Lower leg skin (tissue), 4 donors: ENCODE results near the gene SPINDOC. TPM values are rescaled to one million over a fixed set of nuclear protein-coding genes. Genes with fewer than 3 reads are reported as not detected.

Experiments used
- DNase-seq, 2 donors: peaks; one replicate each; pipeline ENCODE4 v3.0.0-alpha.2; 2019; ENCODE audit warnings: low spot score in 2 of 2
- H3K4me3 ChIP-seq: fragments of 200-600 bp; sonication (generic); 2 replicates; pipeline ENCODE4 v1.5.1; 2017; ENCODE audit warnings: mild to moderate bottlenecking, low read depth; ENCODE audit not compliant: poor library complexity, severe bottlenecking
- POLR2A ChIP-seq, 2 donors: fragments of 450-650 bp; IDR thresholded peaks; one replicate each; pipeline ENCODE4 v1.6.1; 2016 to 2017; ENCODE audit warnings: antibody characterized with exemption in 2 of 2, mild to moderate bottlenecking in 1 of 2, moderate library complexity in 1 of 2
- WGBS, 2 donors: methylation state at CpG; one replicate each; pipeline ENCODE4 v1.1.5; 2018; 5-methylcytosine and 5-hydroxymethylcytosine counted together
- intact Hi-C: fragments of 100-400 bp; cut with DNase I; formaldehyde crosslinking; loops from one replicate; pipeline ENCODE4 v1.15.0; 2023; ENCODE audit warnings: low total_unique reads
- total RNA-seq, 4 donors: library from RNA; depleted of rRNA; stranded (reverse); fragments of >200 nt; gene quantifications; one replicate each; pipeline ENCODE4 v1.1.0, GENCODE V29; 2016
- TF ChIP-seq, protein P1 (sequence below), 3 donors: fragments of 450-650 bp; IDR thresholded peaks; one replicate each; pipeline ENCODE4 v1.5.1; 2016; ENCODE audit warnings: antibody characterized with exemption in 3 of 3, mild to moderate bottlenecking in 3 of 3, moderate library complexity in 2 of 3

SPINDOC gene
- total RNA-seq, 4 donors from 2014 or later, result 5.1 to 8.3 (median 6.0) TPM

DNA sequence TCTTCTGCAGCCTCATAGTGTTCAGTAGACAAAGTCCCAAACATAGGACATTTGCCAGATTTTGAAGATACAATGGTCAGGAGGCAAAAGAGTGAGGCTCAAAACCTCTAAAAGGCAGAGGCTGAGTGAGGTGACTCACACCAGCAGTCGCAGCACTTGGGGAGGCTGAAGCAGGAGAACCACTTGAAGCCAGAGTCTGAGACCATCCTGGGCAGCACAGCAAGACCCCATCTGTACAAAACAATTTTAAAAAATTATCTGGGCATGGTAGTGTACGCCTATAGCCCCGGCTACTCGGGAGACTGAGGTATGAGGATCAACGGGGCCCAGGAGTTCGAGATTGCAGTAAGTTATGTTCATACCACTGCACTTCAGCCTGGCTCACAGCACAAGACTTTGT is 30.5 kb upstream of the SPINDOC start:
- no peak for TF ChIP-seq POLR2A (IDR thresholded peaks at IDR 0.05)
- TF ChIP-seq, protein P1, sequence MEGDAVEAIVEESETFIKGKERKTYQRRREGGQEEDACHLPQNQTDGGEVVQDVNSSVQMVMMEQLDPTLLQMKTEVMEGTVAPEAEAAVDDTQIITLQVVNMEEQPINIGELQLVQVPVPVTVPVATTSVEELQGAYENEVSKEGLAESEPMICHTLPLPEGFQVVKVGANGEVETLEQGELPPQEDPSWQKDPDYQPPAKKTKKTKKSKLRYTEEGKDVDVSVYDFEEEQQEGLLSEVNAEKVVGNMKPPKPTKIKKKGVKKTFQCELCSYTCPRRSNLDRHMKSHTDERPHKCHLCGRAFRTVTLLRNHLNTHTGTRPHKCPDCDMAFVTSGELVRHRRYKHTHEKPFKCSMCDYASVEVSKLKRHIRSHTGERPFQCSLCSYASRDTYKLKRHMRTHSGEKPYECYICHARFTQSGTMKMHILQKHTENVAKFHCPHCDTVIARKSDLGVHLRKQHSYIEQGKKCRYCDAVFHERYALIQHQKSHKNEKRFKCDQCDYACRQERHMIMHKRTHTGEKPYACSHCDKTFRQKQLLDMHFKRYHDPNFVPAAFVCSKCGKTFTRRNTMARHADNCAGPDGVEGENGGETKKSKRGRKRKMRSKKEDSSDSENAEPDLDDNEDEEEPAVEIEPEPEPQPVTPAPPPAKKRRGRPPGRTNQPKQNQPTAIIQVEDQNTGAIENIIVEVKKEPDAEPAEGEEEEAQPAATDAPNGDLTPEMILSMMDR (IDR thresholded peaks at IDR 0.05), result no peak

DNA sequence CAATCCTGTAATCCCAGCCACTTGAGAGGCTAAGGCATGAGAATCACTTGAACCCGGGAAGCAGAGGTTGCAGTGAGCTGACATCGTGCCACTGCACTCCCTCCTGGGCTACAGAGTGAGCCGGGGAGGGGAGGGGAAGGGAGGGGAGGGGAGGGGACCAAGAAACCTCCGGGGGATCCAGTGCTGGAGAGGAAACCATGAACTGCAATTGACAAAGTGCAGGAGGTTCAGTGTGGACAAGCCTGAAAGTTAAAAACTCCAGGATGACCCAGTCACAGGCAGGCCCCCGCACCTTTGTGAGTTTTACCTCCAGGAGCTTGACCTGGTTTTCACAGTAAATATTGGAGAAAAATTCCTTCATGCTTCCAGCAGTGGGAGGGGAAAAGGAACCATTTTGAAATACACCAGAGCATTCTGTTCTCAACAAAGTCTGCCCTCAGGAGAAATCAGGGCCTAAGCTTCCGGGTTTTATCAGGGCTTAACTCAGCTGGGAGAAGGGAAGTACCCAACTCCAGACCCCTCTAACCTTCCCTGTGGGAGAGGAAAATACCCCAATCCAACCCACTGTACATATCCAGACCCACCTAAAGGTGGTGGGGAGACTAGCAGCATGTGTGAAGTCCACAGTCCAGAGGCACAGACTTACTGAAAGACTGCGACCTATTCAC is 29.2 kb upstream of the SPINDOC start:
- no peak overlapping the region for H3K4me3 ChIP-seq
- DNase-seq, result no peak
- intact Hi-C loops, result no loop called here
- no peak for TF ChIP-seq POLR2A (IDR thresholded peaks at IDR 0.05)
- TF ChIP-seq, protein P1 (IDR thresholded peaks at IDR 0.05), result no peak
- 41 to 45% methylated on average over 7 of the region's 7 CpGs for WGBS, 2 donors

More for the DNA sequence above, 30.5 kb upstream of the SPINDOC start:
- DNase-seq, result no peak
- intact Hi-C loops, result no loop called here
- 95 to 97% methylated on average over 6 of the region's 6 CpGs for WGBS, 2 donors
- H3K4me3 ChIP-seq, result no peak overlapping the region

DNA sequence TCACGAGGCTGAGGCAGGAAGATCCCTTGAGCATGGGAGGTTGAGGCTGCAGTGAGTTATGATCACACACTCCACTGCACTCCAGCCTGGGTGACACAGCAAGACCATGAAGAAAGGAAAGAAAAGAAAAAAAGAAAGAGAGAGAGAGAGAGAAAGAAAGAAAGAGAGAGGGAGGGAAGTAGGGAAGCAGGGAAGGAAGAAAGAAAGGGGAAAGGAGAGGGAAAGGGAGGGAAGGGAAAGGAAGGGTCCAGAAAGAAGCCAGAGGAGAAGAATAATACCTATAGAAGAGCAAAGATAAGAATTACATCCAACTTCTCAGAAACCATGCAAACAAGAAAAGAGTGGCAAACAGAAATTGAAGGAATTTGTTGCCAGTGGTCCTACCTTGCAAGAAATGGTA is 27.4 kb upstream of the SPINDOC start:
- TF ChIP-seq, protein P1 (IDR thresholded peaks at IDR 0.05), result no peak
- TF ChIP-seq POLR2A (IDR thresholded peaks at IDR 0.05), result no peak
- 83 to 86% methylated on average over 1 of the region's 1 CpG for WGBS, 2 donors
- no peak overlapping the region for H3K4me3 ChIP-seq
- DNase-seq, result no peak
- intact Hi-C loops, result no loop called here

DNA sequence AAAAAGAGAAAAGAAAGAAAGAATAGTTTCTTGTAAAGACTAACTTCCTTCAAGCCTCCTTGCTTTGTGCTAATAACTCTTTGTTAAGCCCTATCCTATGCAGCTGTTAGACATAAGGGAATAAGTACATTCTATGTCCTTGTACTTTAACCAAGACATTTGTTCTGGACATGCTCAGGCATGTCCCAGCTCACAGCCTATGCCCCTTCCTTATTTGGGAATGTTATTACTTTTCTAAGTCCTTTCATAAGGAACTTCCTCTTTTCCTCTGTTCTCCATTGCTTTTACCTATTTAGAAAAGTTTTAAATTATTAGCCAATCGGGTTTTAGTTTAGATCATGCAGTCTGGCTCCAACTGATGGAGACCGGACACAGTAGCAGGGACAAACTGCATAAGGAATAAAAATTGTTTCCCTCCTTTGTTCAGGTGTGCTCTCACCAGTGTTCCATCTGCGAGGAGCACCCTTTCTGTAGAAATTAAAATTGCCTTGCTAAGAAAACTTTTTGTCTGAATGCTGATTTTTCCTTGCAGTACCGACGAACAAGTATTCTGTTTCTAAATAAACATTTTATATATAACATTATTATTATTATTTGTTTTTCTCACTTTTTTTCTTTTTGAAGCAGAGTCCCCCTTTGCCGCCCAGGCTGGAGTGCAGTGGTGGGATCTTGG is 21.6 kb upstream of the SPINDOC start:
- TF ChIP-seq, protein P1 (IDR thresholded peaks at IDR 0.05), result no peak
- no peak for TF ChIP-seq POLR2A (IDR thresholded peaks at IDR 0.05)
- 93 to 96% methylated on average over 6 of the region's 6 CpGs for WGBS, 2 donors
- intact Hi-C loops, result no loop called here
- no peak overlapping the region for H3K4me3 ChIP-seq
- no peak for DNase-seq

GRCh38 chr11:63793161-63793560 is 20.1 kb upstream of the SPINDOC start:
- intact Hi-C loops, result no loop called here
- DNase-seq, result no peak
- TF ChIP-seq POLR2A (IDR thresholded peaks at IDR 0.05), result no peak
- TF ChIP-seq, protein P1 (IDR thresholded peaks at IDR 0.05), result no peak
- no peak overlapping the region for H3K4me3 ChIP-seq
